CD14-positive monocyte (primary cell): ENCODE results near the gene ALDH7A1. TPM values are rescaled to one million over a fixed set of nuclear protein-coding genes. Genes with fewer than 3 reads are reported as not detected.

Source experiments
- DNase-seq, 3 donors: peaks; one replicate each; pipeline ENCODE4 v3.0.0-alpha.2; 2011 to 2022
- H2AFZ ChIP-seq: 2 replicates; pipeline ENCODE4 v1.6.0; 2012; ENCODE audit warnings: mild to moderate bottlenecking, low read depth, low read length, inconsistent platforms; ENCODE audit not compliant: insufficient read depth, poor library complexity, severe bottlenecking
- H3K27ac ChIP-seq, 2 donors: 1 replicate in 1 of 2; 2 replicates in 1 of 2; pipeline ENCODE4 v1.5.1; 2012 to 2013; ENCODE audit warnings: low read length in 2 of 2, control low read depth in 1 of 2, inconsistent platforms in 1 of 2, low read depth in 1 of 2, mild to moderate bottlenecking in 1 of 2
- H3K27me3 ChIP-seq, 2 donors: one replicate each; pipeline versions ENCODE4 v1.6.0 to v1.6.1; 2011 to 2013; ENCODE audit warnings: low read length in 2 of 2; ENCODE audit not compliant: control insufficient read depth in 2 of 2, insufficient read depth in 2 of 2
- H3K36me3 ChIP-seq, 2 donors: replicated peaks in 1 of 2; 1 replicate in 1 of 2; 2 replicates in 1 of 2; pipeline versions ENCODE4 v1.5.1 to v1.6.1; 2012 to 2013; ENCODE audit warnings: low read length in 2 of 2, control low read depth in 1 of 2, inconsistent platforms in 1 of 2, mild to moderate bottlenecking in 1 of 2; ENCODE audit not compliant: insufficient read depth in 2 of 2, control insufficient read depth in 1 of 2
- H3K4me1 ChIP-seq, 2 donors: 1 replicate in 1 of 2; 2 replicates in 1 of 2; pipeline versions ENCODE4 v1.5.1 to v1.6.1; 2012 to 2013; ENCODE audit warnings: low read length in 2 of 2, control low read depth in 1 of 2, inconsistent platforms in 1 of 2, mild to moderate bottlenecking in 1 of 2, moderate library complexity in 1 of 2; ENCODE audit not compliant: insufficient read depth in 2 of 2, control insufficient read depth in 1 of 2
- H3K4me2 ChIP-seq: replicated peaks from 2 replicates; pipeline ENCODE3; 2012; ENCODE audit warnings: low read length, moderate library complexity, mild to moderate bottlenecking; ENCODE audit not compliant: poor library complexity, severe bottlenecking; ENCODE audit errors: extremely low read depth
- H3K4me3 ChIP-seq, 3 experiments: fragments of 200-600 bp in 1 of 3; sonication (generic) in 1 of 3; replicated peaks in 1 of 3; 1 replicate in 2 of 3; 2 replicates in 1 of 3; pipeline ENCODE4 v1.5.1; 2011 to 2013; ENCODE audit warnings: low read length in 3 of 3, mild to moderate bottlenecking in 3 of 3, control low read depth in 2 of 3, low read depth in 2 of 3, inconsistent platforms in 1 of 3, moderate library complexity in 1 of 3
- H3K79me2 ChIP-seq: 2 replicates; pipeline ENCODE4 v1.6.0; 2012; ENCODE audit warnings: mild to moderate bottlenecking, control low read depth, inconsistent platforms, low read length, moderate library complexity; ENCODE audit not compliant: insufficient read depth
- H3K9ac ChIP-seq: 2 replicates; pipeline ENCODE4 v1.6.0; 2017; ENCODE audit warnings: low read length, mild to moderate bottlenecking; ENCODE audit not compliant: insufficient read depth, poor library complexity, severe bottlenecking
- H3K9me3 ChIP-seq, 2 donors: replicated peaks in 1 of 2; 1 replicate in 1 of 2; 2 replicates in 1 of 2; pipeline versions ENCODE4 v1.5.1 to v1.6.1; 2012 to 2013; ENCODE audit warnings: low read length in 2 of 2, control low read depth in 1 of 2; ENCODE audit not compliant: control insufficient read depth in 1 of 2, insufficient read depth in 1 of 2
- H4K20me1 ChIP-seq: 2 replicates; pipeline ENCODE4 v1.6.0; 2012; ENCODE audit warnings: mild to moderate bottlenecking, low read length, control low read depth, moderate library complexity; ENCODE audit not compliant: insufficient read depth
- H3K27ac Mint-ChIP-seq, 7 donors: one replicate each; pipeline ENCODE4 v1.8.0; 2020; ENCODE audit warnings: mild to moderate bottlenecking in 7 of 7, mixed read lengths in 7 of 7, moderate library complexity in 6 of 7, inconsistent platforms in 2 of 7
- H3K27me3 Mint-ChIP-seq, 3 donors: one replicate each; pipeline ENCODE4 v1.8.0; 2021 to 2022; ENCODE audit warnings: low read depth in 3 of 3, mild to moderate bottlenecking in 3 of 3, mixed read lengths in 3 of 3, moderate library complexity in 3 of 3, inconsistent platforms in 1 of 3
- H3K36me3 Mint-ChIP-seq, 2 donors: one replicate each; pipeline ENCODE4 v1.8.0; 2020; ENCODE audit warnings: mixed read lengths in 2 of 2, inconsistent platforms in 1 of 2, mild to moderate bottlenecking in 1 of 2
- H3K4me1 Mint-ChIP-seq: one replicate; pipeline ENCODE4 v1.8.0; 2020; ENCODE audit warnings: mild to moderate bottlenecking, mixed read lengths
- H3K4me3 Mint-ChIP-seq, 2 donors: one replicate each; pipeline ENCODE4 v1.8.0; 2020; ENCODE audit warnings: mild to moderate bottlenecking in 2 of 2, mixed read lengths in 2 of 2, moderate library complexity in 1 of 2
- H3K9me3 Mint-ChIP-seq, 7 donors: one replicate each; pipeline ENCODE4 v1.8.0; 2020 to 2022; ENCODE audit warnings: mixed read lengths in 7 of 7, mild to moderate bottlenecking in 6 of 7, moderate library complexity in 6 of 7, inconsistent platforms in 2 of 7
- WGBS: methylation state at CpG from one replicate; pipeline ENCODE4 v1.1.5; 2013; ENCODE audit warnings: missing lambda C conversion rate; ENCODE audit not compliant: insufficient coverage; 5-methylcytosine and 5-hydroxymethylcytosine counted together
- intact Hi-C, 2 donors: fragments of 100-400 bp; cut with micrococcal nuclease; formaldehyde crosslinking; loops; one replicate each; pipeline versions ENCODE4 v1.15.0 to v1.15.1; 2023
- polyA plus RNA-seq, 3 donors: library from polyadenylated mRNA; depleted of rRNA in 1 of 3; unstranded in 2 of 3; stranded (reverse) in 1 of 3; fragments of 300-500 nt in 2 of 3; fragments of >200 nt in 1 of 3; fragmentation: Illumina TruSeq in 2 of 3; gene quantifications; 1 replicate in 2 of 3; 2 replicates in 1 of 3; pipeline ENCODE4 v1.2.3, GENCODE V29; 2012 to 2021
- TF ChIP-seq, protein P1 (sequence below): fragments of 200-600 bp; IDR thresholded peaks from one replicate; pipeline ENCODE4 v1.8.0; 2022; ENCODE audit warnings: antibody characterized with exemption, mild to moderate bottlenecking

ALDH7A1 gene
- polyA plus RNA-seq, 3 donors: 0.44 to 0.67 (median 0.59) TPM

DNA sequence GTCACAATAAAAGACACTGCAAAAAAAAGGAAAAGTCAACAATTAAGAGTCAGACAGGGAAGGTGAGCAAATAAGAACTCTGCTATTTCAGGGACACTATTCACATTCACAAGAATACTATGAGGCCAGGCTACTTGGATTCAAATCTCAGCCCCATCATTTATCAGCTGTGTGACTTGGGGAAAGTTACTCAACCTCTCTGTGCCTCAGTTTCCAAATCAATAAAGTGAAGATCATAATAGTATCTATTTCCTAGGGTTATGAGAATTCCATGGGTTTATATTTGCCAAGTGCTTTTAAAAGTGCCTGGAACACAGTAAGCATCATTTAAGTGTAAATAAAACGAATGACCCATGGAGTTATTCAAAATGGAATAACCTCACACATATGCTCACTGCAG is 56.4 kb downstream of the ALDH7A1 start:
- H3K4me3 Mint-ChIP-seq: no peak overlapping the region
- TF ChIP-seq, protein P1, sequence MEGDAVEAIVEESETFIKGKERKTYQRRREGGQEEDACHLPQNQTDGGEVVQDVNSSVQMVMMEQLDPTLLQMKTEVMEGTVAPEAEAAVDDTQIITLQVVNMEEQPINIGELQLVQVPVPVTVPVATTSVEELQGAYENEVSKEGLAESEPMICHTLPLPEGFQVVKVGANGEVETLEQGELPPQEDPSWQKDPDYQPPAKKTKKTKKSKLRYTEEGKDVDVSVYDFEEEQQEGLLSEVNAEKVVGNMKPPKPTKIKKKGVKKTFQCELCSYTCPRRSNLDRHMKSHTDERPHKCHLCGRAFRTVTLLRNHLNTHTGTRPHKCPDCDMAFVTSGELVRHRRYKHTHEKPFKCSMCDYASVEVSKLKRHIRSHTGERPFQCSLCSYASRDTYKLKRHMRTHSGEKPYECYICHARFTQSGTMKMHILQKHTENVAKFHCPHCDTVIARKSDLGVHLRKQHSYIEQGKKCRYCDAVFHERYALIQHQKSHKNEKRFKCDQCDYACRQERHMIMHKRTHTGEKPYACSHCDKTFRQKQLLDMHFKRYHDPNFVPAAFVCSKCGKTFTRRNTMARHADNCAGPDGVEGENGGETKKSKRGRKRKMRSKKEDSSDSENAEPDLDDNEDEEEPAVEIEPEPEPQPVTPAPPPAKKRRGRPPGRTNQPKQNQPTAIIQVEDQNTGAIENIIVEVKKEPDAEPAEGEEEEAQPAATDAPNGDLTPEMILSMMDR: no peak
- no peaks in the 10 kb centered on the region for H3K4me1 ChIP-seq
- no peak overlapping the region for H2AFZ ChIP-seq
- H3K9ac ChIP-seq: no peak overlapping the region
- H3K9me3 ChIP-seq: no peaks in the 10 kb centered on the region
- no peak for DNase-seq
- no peaks in the 10 kb centered on the region for H3K36me3 Mint-ChIP-seq
- H3K4me3 ChIP-seq: no peak overlapping the region
- H3K9me3 Mint-ChIP-seq: peaks cover 0 to 1% (median 0%) of the 10 kb centered on the region in 7 donors
- no CpG with 5 or more reads among the region's 1 CpG for WGBS
- peaks cover 3% of the 10 kb centered on the region in 3 donors for H3K27me3 Mint-ChIP-seq
- H3K4me2 ChIP-seq: no peak overlapping the region
- intact Hi-C loops: loop anchor here in 1 of 2 donors (2.0 kb wide), 1 partner anchor 198 kb away; no protein-coding TSS in a partner anchor
- no peak overlapping the region for H3K27ac ChIP-seq
- H3K36me3 ChIP-seq: no peaks in the 10 kb centered on the region
- no peaks in the 10 kb centered on the region for H3K27me3 ChIP-seq
- no peaks in the 10 kb centered on the region for H3K79me2 ChIP-seq
- H4K20me1 ChIP-seq: no peaks in the 10 kb centered on the region
- no peak overlapping the region for H3K27ac Mint-ChIP-seq
- H3K4me1 Mint-ChIP-seq: peaks cover 7% of the 10 kb centered on the region

DNA sequence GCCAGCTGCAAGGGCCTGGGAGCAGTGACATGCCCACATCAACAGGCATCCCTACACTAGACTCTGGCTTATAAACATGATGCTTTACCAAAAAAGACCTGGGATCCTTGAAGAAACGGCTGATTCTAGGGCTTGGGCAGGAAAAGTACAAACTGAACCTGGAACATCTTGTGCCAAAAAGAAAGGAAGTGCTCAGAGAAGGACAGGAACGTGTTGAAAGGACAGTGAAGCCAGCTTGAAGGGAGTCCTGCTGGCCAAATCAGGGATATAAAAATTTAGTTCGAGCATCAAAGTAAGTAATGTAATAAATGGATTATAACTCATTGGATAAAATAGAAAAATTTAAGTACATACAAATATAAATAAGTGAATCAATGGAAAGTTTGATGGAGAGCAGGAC is 58.1 kb downstream of the ALDH7A1 start:
- Histone ChIP-seq H3K27me3 (no peaks in the 10 kb centered on the region), H2AFZ (no peak overlapping the region), H4K20me1 (no peaks in the 10 kb centered on the region), H3K4me2 (no peak overlapping the region), H3K4me1 (no peaks in the 10 kb centered on the region), H3K9ac (no peak overlapping the region), H3K36me3 (no peaks in the 10 kb centered on the region), H3K4me3 (no peak overlapping the region), H3K9me3 (no peaks in the 10 kb centered on the region), H3K27ac (no peak overlapping the region), H3K79me2 (no peaks in the 10 kb centered on the region)
- TF ChIP-seq, protein P1: no peak
- no peaks in the 10 kb centered on the region for H3K36me3 Mint-ChIP-seq
- intact Hi-C loops: no loop called here
- peaks cover 0 to 1% (median 0%) of the 10 kb centered on the region in 7 donors for H3K9me3 Mint-ChIP-seq
- DNase-seq: no peak
- WGBS: 44% methylated on average over 2 of the region's 3 CpGs
- H3K27me3 Mint-ChIP-seq: peaks cover 1 to 3% (median 3%) of the 10 kb centered on the region in 3 donors
- no peak overlapping the region for H3K27ac Mint-ChIP-seq
- no peak overlapping the region for H3K4me3 Mint-ChIP-seq
- no peaks in the 10 kb centered on the region for H3K4me1 Mint-ChIP-seq
